Stimulated activated CD8-positive, alpha-beta memory T cell treated with anti-CD3 and anti-CD28 coated beads, Interleukin-2, amount 100 ng/mL, for 48 hours (primary cell): ENCODE results near the gene NUPR1.
"Not testable (repeated sequence)": the region's sequence is repeated elsewhere in the genome, so short reads cannot be mapped to it uniquely, and the experiment has no call there.

ENCODE experiments used
- DNase-seq, 2 donors: peaks; one replicate each; pipeline ENCODE4 v3.0.0-alpha.2; 2020; ENCODE audit warnings: low read depth in 2 of 2

NUPR1 gene, protein sequence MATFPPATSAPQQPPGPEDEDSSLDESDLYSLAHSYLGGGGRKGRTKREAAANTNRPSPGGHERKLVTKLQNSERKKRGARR

DNA sequence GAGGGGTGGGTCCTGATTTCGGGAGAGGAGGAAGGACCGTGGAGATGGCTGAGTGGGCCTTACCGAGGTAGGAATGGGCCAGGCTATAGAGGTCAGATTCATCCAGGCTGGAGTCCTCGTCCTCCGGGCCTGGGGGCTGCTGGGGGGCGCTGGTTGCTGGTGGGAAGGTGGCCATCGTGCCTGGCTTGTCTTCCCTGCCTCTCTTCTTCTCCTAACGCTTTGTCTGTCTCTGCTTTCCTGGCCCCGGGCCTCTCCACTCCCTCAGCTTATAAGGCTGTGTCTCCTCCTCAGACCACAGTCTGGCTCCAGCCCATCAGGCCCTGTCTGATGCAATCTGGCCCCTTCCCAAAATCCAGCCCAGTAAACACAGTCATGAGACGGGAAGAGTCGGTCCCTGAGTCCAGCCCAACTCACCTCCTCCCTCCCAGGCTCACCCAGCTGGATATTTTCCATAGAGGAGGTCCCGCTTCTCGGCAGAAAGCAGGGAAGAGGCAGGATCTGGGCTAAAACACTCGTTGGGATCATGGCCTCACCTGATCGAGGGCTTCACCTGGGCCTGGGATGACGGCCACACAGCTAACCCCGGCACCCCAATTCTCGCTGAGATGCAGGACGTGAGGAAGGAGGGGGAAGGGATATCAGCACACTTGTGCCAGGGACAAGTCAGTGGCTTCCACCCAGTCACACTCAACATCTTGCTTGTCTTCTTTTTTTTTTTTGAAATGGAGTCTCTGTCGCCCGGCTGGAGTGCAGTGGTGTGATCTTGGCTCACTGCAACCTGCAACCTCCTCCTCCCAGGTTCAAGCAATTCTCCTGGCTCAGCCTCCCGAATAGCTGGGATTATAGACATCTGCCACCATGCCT, at the start of gene NUPR1:
NUPR1 (minus strand) TSS at position 242 of the 864 bp plus-strand sequence; CDS start at position 175, 67 bp downstream.
- no peak for DNase-seq

GRCh38 chr16:28587386-28587785, 48.6 kb upstream of the NUPR1 start:
- DNase-seq = no peak

DNA sequence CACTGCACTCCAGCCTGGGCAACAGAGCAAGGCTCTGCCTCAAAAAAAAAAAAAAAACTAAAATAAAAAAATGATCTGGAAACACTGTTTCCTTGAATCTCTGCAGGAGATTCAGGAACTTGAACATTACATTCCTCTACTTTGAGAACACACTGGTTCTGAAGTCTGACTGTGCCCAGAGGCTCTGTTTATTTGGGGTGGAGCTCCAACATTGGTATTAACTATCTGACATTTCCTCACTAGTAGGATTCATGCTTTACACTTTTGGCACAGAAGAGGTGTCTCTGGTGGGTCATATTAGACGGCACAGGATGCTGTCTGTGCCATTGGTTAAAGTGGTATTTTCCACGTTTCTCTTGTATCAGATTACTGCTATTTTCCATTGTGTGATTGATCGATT, 47.7 kb upstream of the NUPR1 start:
- no peak for DNase-seq

DNA sequence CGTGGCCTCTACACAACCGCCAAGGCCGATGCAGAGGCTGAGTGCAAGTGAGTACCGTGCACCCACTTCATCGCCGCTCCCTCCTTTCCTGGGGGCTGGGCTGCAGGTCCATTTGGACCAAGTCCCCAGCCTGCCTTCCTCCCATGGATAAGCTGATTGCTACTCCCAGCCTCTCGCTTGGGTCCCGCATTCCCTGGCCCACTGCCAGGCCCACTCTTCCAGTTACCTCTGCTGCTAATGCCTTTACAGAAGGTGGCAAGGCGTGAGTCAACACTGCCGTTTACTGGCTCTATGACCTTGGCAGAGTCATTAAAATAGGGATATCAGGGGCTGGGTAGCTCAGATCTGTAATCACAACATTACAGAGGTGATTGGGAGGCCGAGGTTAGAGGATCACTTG, 46.9 kb upstream of the NUPR1 start:
- no peak for DNase-seq

DNA sequence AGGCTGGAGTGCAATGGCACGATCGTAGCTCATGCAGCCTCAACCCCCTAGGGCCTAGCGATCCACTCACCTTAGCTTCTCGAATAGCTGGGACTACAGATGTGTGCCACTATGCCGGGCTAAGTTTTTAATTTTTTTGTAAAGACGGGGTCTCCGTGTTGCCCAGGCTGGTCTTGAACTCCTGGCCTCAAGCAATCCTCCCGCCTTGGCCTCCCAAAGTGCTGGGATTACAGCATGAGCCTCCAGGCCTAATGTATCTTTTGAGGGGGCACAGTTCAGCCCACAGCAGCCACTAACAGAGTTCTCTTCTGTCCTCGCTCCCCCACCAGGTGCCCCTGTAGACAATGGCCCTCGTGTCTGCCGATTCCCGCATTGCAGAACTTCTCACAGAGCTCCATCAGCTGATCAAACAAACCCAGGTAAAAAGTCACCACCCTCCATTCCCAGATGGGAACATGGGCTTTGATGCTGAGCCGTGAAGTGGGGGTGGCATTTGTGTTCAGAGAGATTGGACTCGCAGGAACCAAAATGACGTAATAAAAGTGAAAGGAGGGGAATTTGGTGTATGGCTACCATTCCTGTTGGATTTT, 42.0 kb upstream of the NUPR1 start:
- DNase-seq = no peak

GRCh38 chr16:28575446-28576109, 36.8 kb upstream of the NUPR1 start:
- no peak for DNase-seq

- DNase-seq = no peak
Measured at GRCh38 chr16:28574925-28575324, 36.2 kb upstream of the NUPR1 start.

DNA sequence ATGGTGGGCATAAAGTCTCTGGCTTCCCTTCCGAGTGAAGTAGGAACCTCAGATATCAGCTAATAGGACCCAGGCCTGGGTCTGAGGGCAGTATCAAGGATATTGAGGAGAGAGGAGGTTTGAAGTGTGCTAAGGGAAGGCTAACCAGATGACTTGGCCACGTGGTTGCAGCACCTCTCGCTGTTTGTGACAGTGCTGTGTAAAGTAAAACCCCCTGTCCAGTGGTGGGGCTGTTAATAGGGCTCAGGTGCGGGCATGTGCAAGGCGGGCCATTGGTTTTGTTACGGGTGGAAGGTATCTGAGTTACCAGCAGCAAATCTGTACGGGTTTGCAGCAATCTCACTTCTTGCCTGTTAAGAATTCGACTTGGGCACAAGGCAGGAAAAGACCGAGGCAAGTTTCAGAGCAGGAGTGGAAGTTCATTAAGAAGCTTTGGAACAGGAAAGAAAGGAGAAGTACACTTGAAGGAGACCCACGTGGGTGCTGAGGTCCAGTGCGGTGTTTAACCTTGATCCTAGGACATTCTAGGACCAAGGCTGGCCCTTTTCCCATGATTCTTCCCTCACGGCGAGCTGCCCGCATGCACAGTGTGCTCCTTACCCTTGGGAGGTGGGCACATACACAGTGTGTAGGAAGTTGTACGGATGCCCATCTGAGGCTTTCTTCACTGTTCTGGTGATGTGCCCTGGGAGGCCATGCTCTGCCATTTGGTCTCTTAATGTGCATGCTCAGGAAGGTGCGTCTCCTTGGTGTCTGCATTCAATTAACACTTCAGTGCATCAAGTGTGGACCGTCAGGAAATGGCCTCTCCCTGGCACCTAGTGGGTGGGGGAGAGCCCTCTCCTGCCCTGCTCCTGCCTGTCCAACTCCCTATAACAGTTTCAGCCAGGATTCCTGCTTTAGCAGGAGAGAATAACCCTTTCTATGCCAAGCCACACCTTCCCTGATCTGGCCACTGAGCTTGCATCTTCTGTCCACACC, 35.3 kb upstream of the NUPR1 start:
- no peak for DNase-seq

DNA sequence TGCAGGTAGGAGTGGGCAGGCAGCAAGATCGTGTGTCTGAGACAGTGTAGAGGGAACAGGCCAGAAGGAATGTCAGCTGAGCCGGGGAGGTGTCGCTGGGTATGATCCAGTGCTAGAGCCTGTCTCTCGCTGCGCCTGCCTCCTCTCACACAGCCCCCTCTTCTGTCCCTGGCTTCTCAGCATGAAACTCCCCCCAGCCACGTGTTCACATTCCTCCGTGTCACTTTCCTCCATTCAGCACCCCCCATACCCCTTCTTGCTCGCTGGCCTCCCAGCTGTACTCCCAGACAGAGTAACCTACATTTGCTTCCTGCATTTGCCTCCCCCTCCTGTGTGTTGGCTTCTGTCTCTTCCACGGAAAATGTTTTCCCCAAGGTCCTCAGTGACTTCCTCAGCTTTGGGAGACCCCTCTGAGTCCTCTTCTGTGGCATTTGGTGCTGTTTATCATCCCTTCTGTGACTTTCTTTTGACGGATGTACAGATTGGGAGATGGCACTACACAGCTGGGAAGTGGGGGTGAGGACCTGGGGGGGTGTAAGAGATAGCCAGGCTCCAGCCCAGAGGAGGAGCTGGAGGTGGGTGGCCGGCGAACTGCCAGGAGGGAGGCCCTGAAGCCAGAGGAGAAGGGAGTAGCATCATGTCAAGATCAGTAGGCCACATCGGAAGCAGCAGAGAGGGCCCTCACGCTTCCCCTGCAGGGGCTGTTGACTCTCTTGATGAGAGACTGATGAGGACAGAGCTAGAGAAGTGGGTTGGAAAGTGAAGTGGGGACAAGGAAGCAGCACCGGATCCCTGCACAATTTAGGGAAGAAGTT, 34.1 kb upstream of the NUPR1 start:
- DNase-seq = no peak

GRCh38 chr16:28569968-28570752, 31.4 kb upstream of the NUPR1 start:
- no peak for DNase-seq

DNA sequence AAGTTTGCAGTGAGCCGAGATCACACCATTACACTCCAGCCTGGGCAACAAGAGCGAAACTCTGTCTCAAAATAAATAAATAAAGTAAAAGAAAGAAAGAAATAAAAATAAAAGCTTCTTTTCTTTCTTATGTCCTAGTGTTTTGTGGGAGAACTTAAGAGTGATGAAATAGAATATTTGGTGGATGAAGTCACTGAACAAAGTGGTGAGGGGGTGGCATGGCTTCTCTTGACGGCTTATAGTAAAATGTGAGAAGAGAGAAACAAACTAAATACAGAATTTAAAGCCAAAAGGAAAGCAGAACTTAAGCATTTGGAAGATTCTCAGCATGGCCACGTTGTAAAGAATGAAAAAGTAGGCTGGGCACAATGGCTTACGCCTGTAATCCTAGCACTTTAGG, 30.2 kb upstream of the NUPR1 start:
- DNase-seq = no peak

- DNase-seq = no peak
Measured at GRCh38 chr16:28567292-28567691, 28.5 kb upstream of the NUPR1 start.

DNA sequence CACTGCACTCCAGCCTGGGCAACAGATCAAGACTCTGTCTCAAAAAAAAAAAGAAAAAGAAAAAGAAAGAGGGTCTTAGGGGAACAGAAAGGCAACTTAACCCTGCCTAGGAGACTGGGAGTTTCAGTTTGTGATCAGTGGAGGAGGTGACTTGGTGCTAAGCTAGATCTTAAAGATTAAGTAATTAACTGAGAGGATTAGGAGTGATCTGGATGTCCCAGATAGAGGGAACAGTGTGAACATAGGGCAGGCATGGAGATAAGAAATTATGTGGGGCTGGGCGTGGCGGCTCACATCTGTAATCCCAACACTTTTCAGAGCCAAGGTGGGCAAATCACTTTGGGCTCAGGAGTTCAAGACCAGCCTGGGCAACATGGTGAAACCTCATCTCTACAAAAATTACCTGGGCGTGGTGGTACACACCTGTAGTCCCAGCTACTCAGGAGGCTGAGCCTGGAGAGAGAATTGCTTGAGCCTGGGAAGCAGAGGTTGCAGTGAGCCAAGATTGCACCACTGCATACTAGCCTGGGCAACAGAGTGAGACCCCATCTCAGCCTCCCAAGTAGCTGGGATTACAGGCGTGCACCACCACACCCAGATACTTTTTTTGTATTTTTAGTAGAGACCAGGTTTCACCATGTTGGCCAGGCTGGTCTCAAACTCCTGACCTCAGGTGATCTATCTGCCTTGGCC, 27.6 kb upstream of the NUPR1 start:
- not testable (repeated sequence) for DNase-seq

- DNase-seq = no peak
Measured at GRCh38 chr16:28563218-28563617, 24.4 kb upstream of the NUPR1 start.

DNA sequence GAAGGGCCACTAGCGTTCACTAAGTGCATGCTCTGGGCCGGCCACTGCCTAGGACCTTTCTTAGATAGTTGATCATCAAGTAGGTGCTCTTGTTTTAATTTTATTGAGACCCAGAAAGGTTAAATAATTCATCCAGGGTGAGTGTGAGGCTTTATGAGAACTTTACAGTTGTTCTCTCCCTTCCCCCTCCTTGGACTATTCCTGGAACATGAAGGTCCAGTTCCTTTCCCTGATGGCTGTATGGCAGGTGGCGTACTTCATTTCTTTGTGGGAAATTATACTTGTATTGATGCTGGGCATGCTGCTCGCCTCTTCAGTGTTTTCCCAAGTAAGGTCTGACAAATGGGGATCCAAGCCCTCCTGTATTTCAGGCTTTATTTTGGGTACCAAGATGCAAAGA, 23.4 kb upstream of the NUPR1 start:
- DNase-seq = no peak

- DNase-seq = no peak
Measured at GRCh38 chr16:28561557-28562187, 22.9 kb upstream of the NUPR1 start.

- no peak for DNase-seq
Measured at GRCh38 chr16:28558456-28558855, 19.7 kb upstream of the NUPR1 start.

GRCh38 chr16:28556914-28557320, 18.1 kb upstream of the NUPR1 start:
- no peak for DNase-seq

DNA sequence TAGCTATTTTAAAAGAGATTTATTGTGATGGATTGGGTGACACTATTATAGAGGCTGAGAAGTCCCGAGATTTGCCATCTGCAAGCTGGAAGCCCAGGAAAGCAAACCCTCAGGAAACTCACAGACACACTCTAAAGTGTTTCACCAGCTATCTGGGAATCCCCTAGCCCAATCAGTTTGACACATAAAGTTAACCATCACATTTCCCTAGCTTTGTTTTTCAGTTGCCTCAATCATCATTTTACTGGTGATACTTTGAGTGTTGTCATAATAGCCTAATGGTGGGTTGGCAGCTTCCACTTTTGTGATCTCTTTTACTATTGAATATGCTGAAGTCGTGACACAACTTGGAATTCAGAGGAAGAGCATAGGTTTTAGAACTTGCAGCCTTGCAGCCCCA, 16.8 kb upstream of the NUPR1 start:
- no peak for DNase-seq
